ENCODE measurements around the gene FADS6.

The FADS6 gene

DNA sequence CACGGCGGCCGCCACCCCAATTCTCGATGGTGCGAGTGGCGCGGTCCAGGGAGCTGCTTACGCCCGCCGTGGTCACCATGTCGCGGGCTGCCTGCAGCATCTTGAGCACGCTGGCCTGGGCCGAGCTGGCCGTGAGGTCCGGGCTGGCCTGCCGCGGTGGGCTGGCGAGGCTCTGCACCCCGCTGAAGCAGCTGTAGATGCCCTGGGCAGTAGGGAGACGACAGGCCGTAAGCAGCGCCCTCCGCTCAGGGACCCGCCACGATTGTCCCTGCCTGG lies 50.1 kb downstream of the FADS6 start:
- H3K79me1 ChIP-seq (ENCODE audit: low read depth, low read length), result peaks cover 2% of the 10 kb centered on the region
- H3K18ac ChIP-seq (ENCODE audit: low read length), result peak overlapping the region; percentile 85
- H3K9me3 ChIP-seq (replicated peaks in 1 of 2; ENCODE audit: control insufficient read depth in 2 of 2, insufficient read depth in 1 of 2, low read depth in 1 of 2, low read length in 2 of 2), result peaks cover 0 to 2% of the 10 kb centered on the region in 2 donors
- WGBS, 2 donors (ENCODE audit: extremely low coverage in 2 of 2, insufficient read length in 2 of 2, insufficient replicate concordance in 1 of 2), result no CpG with 5 or more reads among the region's 26 CpGs
- peaks cover 10 to 14% of the 10 kb centered on the region in 2 donors for H3K4me1 ChIP-seq (ENCODE audit: control insufficient read depth in 2 of 2, insufficient read depth in 1 of 2, low read depth in 1 of 2, low read length in 2 of 2)
- H2AFZ ChIP-seq (ENCODE audit: low read length), result no peak overlapping the region
- H3K4ac ChIP-seq (ENCODE audit: low read length), result no peak overlapping the region
- peak overlapping the region; percentile 55 for H3K23ac ChIP-seq (ENCODE audit: low read depth, low read length, poor library complexity)
- H4K8ac ChIP-seq (ENCODE audit: low read depth, low read length), result peak overlapping the region; percentile 98
- H2BK12ac ChIP-seq (ENCODE audit: low read length), result no peak overlapping the region
- peaks cover 4 to 35% (median 21%) of the 10 kb centered on the region in 3 experiments for H3K27me3 ChIP-seq (ENCODE audit: control insufficient read depth in 3 of 3, insufficient read depth in 3 of 3, low read depth in 1 of 3, low read length in 3 of 3)
- peak overlapping the region in 1 of 2 donors; percentile 32 for H3K4me3 ChIP-seq (ENCODE audit: low read length in 2 of 2)
- no peak overlapping the region for H3K9ac ChIP-seq (ENCODE audit: low read depth, low read length, poor library complexity)
- H2BK120ac ChIP-seq (ENCODE audit: low read depth, low read length), result no peak overlapping the region
- no peak overlapping the region for H3K27ac ChIP-seq (replicated peaks; ENCODE audit: low read length)
- peak overlapping the region; percentile 38 for H3K14ac ChIP-seq (ENCODE audit: low read length)
- H4K91ac ChIP-seq (ENCODE audit: low read depth, low read length, poor library complexity), result no peak overlapping the region
- DNase-seq (ENCODE audit: low spot score), result no peak
- H2BK15ac ChIP-seq (ENCODE audit: low read length), result no peak overlapping the region
- peak overlapping the region; percentile 11 for H3K4me2 ChIP-seq (ENCODE audit: insufficient read depth, low read length, poor library complexity, severe bottlenecking)
- H2AK5ac ChIP-seq (ENCODE audit: low read depth, low read length), result peak overlapping the region; percentile 70
- no peaks in the 10 kb centered on the region for H3K36me3 ChIP-seq (replicated peaks in 1 of 2; ENCODE audit: control insufficient read depth in 2 of 2, insufficient read depth in 2 of 2, low read length in 2 of 2)
- H2BK5ac ChIP-seq (ENCODE audit: low read length), result no peak overlapping the region

DNA sequence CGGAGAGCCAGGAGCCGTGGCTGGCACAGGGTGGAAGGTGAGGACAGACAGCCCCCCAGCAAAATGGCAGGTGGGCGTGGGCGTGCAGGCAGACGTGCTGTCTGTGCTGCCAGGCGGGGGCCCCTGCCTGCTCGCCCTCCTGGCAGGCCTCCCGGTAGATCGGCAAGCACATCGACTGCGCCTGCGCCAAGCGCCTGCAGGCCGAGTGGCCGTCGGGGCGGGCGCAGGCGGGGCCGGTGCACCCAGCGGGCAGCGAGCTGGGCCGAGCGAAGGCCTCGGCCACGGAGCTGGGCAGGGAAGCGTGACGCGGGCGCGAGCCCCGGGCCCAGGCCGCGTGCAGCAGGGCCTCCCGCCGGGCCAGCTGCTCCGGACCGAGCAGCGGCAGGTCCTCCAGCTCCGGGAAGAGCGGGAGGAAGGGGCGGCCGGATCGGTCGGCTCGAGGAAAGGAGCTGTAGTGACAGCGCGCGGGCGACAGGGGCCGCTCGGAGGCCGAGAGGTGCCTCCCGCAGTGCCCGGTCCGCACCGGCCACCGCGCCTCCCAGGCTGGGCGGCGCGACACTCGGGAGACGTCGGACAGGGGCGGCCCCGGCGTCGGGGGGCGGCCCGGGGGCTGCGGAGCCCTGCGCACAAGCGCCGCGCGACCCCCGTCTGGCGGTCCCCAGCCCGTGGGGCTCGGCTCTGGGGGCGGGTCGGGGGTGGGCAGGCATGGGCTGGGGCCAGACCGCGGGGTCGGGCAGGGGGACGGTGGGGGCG lies 50.7 kb downstream of the FADS6 start:
- peak overlapping the region; percentile 91 for H2AFZ ChIP-seq (ENCODE audit: low read length)
- no peaks in the 10 kb centered on the region for H3K36me3 ChIP-seq (replicated peaks in 1 of 2; ENCODE audit: control insufficient read depth in 2 of 2, insufficient read depth in 2 of 2, low read length in 2 of 2)
- H3K4me2 ChIP-seq (ENCODE audit: insufficient read depth, low read length, poor library complexity, severe bottlenecking), result peak overlapping the region; percentile 57
- peaks cover 4 to 35% (median 21%) of the 10 kb centered on the region in 3 experiments for H3K27me3 ChIP-seq (ENCODE audit: control insufficient read depth in 3 of 3, insufficient read depth in 3 of 3, low read depth in 1 of 3, low read length in 3 of 3)
- H4K8ac ChIP-seq (ENCODE audit: low read depth, low read length), result peak overlapping the region; percentile 43
- peak overlapping the region; percentile 76 for H3K4ac ChIP-seq (ENCODE audit: low read length)
- peak overlapping the region; percentile 85 for H3K18ac ChIP-seq (ENCODE audit: low read length)
- H3K4me3 ChIP-seq (ENCODE audit: low read length in 2 of 2), result peak overlapping the region; percentile 31 to 77
- H3K4me1 ChIP-seq (ENCODE audit: control insufficient read depth in 2 of 2, insufficient read depth in 1 of 2, low read depth in 1 of 2, low read length in 2 of 2), result peaks cover 10 to 14% of the 10 kb centered on the region in 2 donors
- H3K14ac ChIP-seq (ENCODE audit: low read length), result peak overlapping the region; percentile 71
- peak overlapping the region; percentile 70 for H2AK5ac ChIP-seq (ENCODE audit: low read depth, low read length)
- no peak overlapping the region for H2BK120ac ChIP-seq (ENCODE audit: low read depth, low read length)
- WGBS, 2 donors (ENCODE audit: extremely low coverage in 2 of 2, insufficient read length in 2 of 2, insufficient replicate concordance in 1 of 2), result no CpG with 5 or more reads among the region's 88 CpGs
- peaks cover 0 to 2% of the 10 kb centered on the region in 2 donors for H3K9me3 ChIP-seq (replicated peaks in 1 of 2; ENCODE audit: control insufficient read depth in 2 of 2, insufficient read depth in 1 of 2, low read depth in 1 of 2, low read length in 2 of 2)
- no peak overlapping the region for H2BK5ac ChIP-seq (ENCODE audit: low read length)
- peak overlapping the region; percentile 9 for H2BK12ac ChIP-seq (ENCODE audit: low read length)
- H2BK15ac ChIP-seq (ENCODE audit: low read length), result peak overlapping the region; percentile 67
- peak overlapping the region; percentile 77 for H3K9ac ChIP-seq (ENCODE audit: low read depth, low read length, poor library complexity)
- H3K27ac ChIP-seq (replicated peaks; ENCODE audit: low read length), result no peak overlapping the region
- H3K23ac ChIP-seq (ENCODE audit: low read depth, low read length, poor library complexity), result peak overlapping the region; percentile 31
- peak; percentile 48 for DNase-seq (ENCODE audit: low spot score)
- H4K91ac ChIP-seq (ENCODE audit: low read depth, low read length, poor library complexity), result no peak overlapping the region
- H3K79me1 ChIP-seq (ENCODE audit: low read depth, low read length), result peaks cover 2% of the 10 kb centered on the region

DNA sequence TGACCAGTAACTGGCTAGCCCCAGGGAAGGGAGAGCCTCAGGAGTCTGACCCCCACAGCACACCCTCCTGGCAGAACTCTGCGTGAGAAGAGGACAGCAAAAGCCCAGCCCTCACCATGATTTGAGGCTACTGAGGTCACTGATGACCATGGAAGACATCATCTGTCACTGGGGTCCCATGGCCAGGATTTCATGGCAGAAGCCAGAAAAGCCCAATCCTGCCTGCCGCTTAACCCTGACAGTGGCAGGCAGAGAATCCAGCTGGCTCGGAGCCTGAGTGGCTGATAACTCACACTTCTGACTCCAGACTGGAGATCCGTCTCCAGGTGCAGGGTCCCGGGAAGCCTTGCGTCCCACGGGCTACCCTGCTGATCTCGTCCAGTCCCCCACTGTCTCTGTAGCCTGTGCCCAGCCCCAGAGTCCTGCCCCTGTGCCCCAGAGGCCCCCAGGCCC lies 51.3 kb downstream of the FADS6 start:
- no CpG with 5 or more reads among the region's 8 CpGs for WGBS, 2 donors (ENCODE audit: extremely low coverage in 2 of 2, insufficient read length in 2 of 2, insufficient replicate concordance in 1 of 2)
- Histone ChIP-seq H3K79me1 (ENCODE audit: low read depth, low read length) (peaks cover 2% of the 10 kb centered on the region), H3K9me3 (replicated peaks in 1 of 2; ENCODE audit: control insufficient read depth in 2 of 2, insufficient read depth in 1 of 2, low read depth in 1 of 2, low read length in 2 of 2) (peaks cover 0 to 2% of the 10 kb centered on the region in 2 donors), H3K27me3 (ENCODE audit: control insufficient read depth in 3 of 3, insufficient read depth in 3 of 3, low read depth in 1 of 3, low read length in 3 of 3) (peaks cover 4 to 35% (median 21%) of the 10 kb centered on the region in 3 experiments), H2AK5ac (ENCODE audit: low read depth, low read length) (no peak overlapping the region), H2BK12ac (ENCODE audit: low read length) (peak overlapping the region; percentile 9), H3K23ac (ENCODE audit: low read depth, low read length, poor library complexity) (no peak overlapping the region), H3K4me3 (ENCODE audit: low read length in 2 of 2) (peak overlapping the region in 1 of 2 donors; percentile 77), H3K14ac (ENCODE audit: low read length) (peak overlapping the region; percentile 10), H3K18ac (ENCODE audit: low read length) (peak overlapping the region; percentile 83), H3K4me1 (ENCODE audit: control insufficient read depth in 2 of 2, insufficient read depth in 1 of 2, low read depth in 1 of 2, low read length in 2 of 2) (peaks cover 10 to 14% of the 10 kb centered on the region in 2 donors), H3K36me3 (replicated peaks in 1 of 2; ENCODE audit: control insufficient read depth in 2 of 2, insufficient read depth in 2 of 2, low read length in 2 of 2) (no peaks in the 10 kb centered on the region), H3K4me2 (ENCODE audit: insufficient read depth, low read length, poor library complexity, severe bottlenecking) (peak overlapping the region; percentile 57), H2BK120ac (ENCODE audit: low read depth, low read length) (peak overlapping the region; percentile 0), H2BK5ac (ENCODE audit: low read length) (no peak overlapping the region), H3K27ac (replicated peaks; ENCODE audit: low read length) (no peak overlapping the region), H3K4ac (ENCODE audit: low read length) (peak overlapping the region; percentile 76), H2BK15ac (ENCODE audit: low read length) (peak overlapping the region; percentile 67), H2AFZ (ENCODE audit: low read length) (peak overlapping the region; percentile 91), H4K8ac (ENCODE audit: low read depth, low read length) (peak overlapping the region; percentile 43), H4K91ac (ENCODE audit: low read depth, low read length, poor library complexity) (no peak overlapping the region), H3K9ac (ENCODE audit: low read depth, low read length, poor library complexity) (no peak overlapping the region)
- no peak for DNase-seq (ENCODE audit: low spot score)

DNA sequence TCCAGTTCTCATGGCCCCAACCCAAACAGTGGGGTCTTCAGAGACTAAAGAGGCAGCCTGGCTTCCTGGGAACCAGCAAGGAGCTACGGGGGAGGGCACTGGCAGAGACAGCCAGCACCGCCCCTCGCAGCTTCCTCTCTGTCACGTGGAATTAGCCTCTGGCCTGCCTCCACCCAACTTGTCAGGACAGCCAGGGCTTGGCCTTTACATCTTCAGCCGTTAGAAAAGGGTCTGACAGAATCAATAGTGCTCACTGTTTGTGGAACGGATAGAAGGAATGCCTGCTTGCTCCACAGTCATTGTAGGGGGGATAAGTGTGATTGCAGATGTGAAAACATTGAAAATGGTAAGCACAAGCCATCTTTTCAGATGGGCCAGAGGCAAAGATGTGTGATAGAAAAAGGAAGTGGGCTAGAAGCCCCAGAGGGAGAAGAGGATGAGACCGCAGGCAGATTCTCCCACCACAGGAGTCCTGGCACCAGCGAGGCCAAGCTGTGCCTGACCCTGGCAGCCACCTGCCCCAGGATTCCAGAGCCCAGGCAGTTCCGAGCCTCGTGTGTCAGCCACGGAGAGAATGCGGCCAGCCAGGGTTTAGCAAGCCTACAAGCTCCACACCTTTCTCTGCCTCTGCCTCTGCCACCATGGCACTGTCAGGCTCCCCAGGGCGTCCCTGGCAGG lies 52.3 kb downstream of the FADS6 start:
- peak overlapping the region; percentile 1 for H3K18ac ChIP-seq (ENCODE audit: low read length)
- H2AK5ac ChIP-seq (ENCODE audit: low read depth, low read length), result peak overlapping the region; percentile 47
- H3K4me2 ChIP-seq (ENCODE audit: insufficient read depth, low read length, poor library complexity, severe bottlenecking), result no peak overlapping the region
- peaks cover 10 to 14% of the 10 kb centered on the region in 2 donors for H3K4me1 ChIP-seq (ENCODE audit: control insufficient read depth in 2 of 2, insufficient read depth in 1 of 2, low read depth in 1 of 2, low read length in 2 of 2)
- no peak overlapping the region for H2BK15ac ChIP-seq (ENCODE audit: low read length)
- peaks cover 4 to 32% (median 18%) of the 10 kb centered on the region in 3 experiments for H3K27me3 ChIP-seq (ENCODE audit: control insufficient read depth in 3 of 3, insufficient read depth in 3 of 3, low read depth in 1 of 3, low read length in 3 of 3)
- no peak overlapping the region for H2BK5ac ChIP-seq (ENCODE audit: low read length)
- peak overlapping the region; percentile 67 for H3K23ac ChIP-seq (ENCODE audit: low read depth, low read length, poor library complexity)
- H3K9me3 ChIP-seq (replicated peaks in 1 of 2; ENCODE audit: control insufficient read depth in 2 of 2, insufficient read depth in 1 of 2, low read depth in 1 of 2, low read length in 2 of 2), result peaks cover 0 to 2% of the 10 kb centered on the region in 2 donors
- H4K91ac ChIP-seq (ENCODE audit: low read depth, low read length, poor library complexity), result no peak overlapping the region
- no peak overlapping the region for H3K14ac ChIP-seq (ENCODE audit: low read length)
- peaks cover 4% of the 10 kb centered on the region for H3K79me1 ChIP-seq (ENCODE audit: low read depth, low read length)
- peak overlapping the region; percentile 27 for H2AFZ ChIP-seq (ENCODE audit: low read length)
- no CpG with 5 or more reads among the region's 13 CpGs for WGBS, 2 donors (ENCODE audit: extremely low coverage in 2 of 2, insufficient read length in 2 of 2, insufficient replicate concordance in 1 of 2)
- H3K4ac ChIP-seq (ENCODE audit: low read length), result no peak overlapping the region
- H3K36me3 ChIP-seq (replicated peaks in 1 of 2; ENCODE audit: control insufficient read depth in 2 of 2, insufficient read depth in 2 of 2, low read length in 2 of 2), result peaks cover 4 to 6% of the 10 kb centered on the region in 2 donors
- H3K27ac ChIP-seq (replicated peaks; ENCODE audit: low read length), result no peak overlapping the region
- H2BK12ac ChIP-seq (ENCODE audit: low read length), result no peak overlapping the region
- H2BK120ac ChIP-seq (ENCODE audit: low read depth, low read length), result no peak overlapping the region
- H3K4me3 ChIP-seq (ENCODE audit: low read length in 2 of 2), result no peak overlapping the region
- DNase-seq (ENCODE audit: low spot score), result no peak
- peak overlapping the region; percentile 2 for H3K9ac ChIP-seq (ENCODE audit: low read depth, low read length, poor library complexity)
- H4K8ac ChIP-seq (ENCODE audit: low read depth, low read length), result no peak overlapping the region

All from neuronal stem cell (in vitro differentiated cells).